Esophagus squamous epithelium (tissue), 5 donors: ENCODE measurements around the gene MADCAM1. TPM values are rescaled to one million over a fixed set of nuclear protein-coding genes. Genes with fewer than 3 reads are reported as not detected.

Experiments
- DNase-seq: peaks from one replicate; lab custom pipeline; 2025; lab: John Stamatoyannopoulos, UW
- H3K27ac ChIP-seq, 4 donors: fragments of 200-600 bp; sonication (generic); one replicate each; pipeline ENCODE4 v1.5.1; 2016 to 2019; ENCODE audit warnings: mild to moderate bottlenecking in 1 of 4
- H3K27me3 ChIP-seq, 4 donors: fragments of 200-600 bp; sonication (generic); 1 replicate in 3 of 4; 2 replicates in 1 of 4; pipeline versions ENCODE4 v1.5.1 to v1.6.0; 2017 to 2021; ENCODE audit warnings: antibody characterized with exemption in 1 of 4
- H3K36me3 ChIP-seq, 3 donors: fragments of 200-600 bp; sonication (generic); one replicate each; pipeline ENCODE4 v1.5.1; 2016 to 2019
- H3K4me1 ChIP-seq, 3 donors: fragments of 200-600 bp; sonication (generic); one replicate each; pipeline ENCODE4 v1.5.1; 2017 to 2019
- H3K4me3 ChIP-seq, 4 donors: fragments of 200-600 bp; sonication (generic); 1 replicate in 3 of 4; 2 replicates in 1 of 4; pipeline ENCODE4 v1.5.1; 2016 to 2019; ENCODE audit warnings: mild to moderate bottlenecking in 2 of 4, moderate library complexity in 1 of 4
- H3K9me3 ChIP-seq, 3 donors: fragments of 200-600 bp; sonication (generic); one replicate each; pipeline ENCODE4 v1.5.1; 2016 to 2019
- CTCF ChIP-seq, 6 experiments: fragments of 450-650 bp in 4 of 6; fragments of 200-600 bp in 2 of 6; sonication (generic) in 2 of 6; IDR thresholded peaks; one replicate each; pipeline ENCODE4 v1.5.1; 2016 to 2019; ENCODE audit warnings: antibody characterized with exemption in 6 of 6, mild to moderate bottlenecking in 4 of 6, moderate library complexity in 4 of 6
- POLR2A ChIP-seq, 4 donors: fragments of 450-650 bp; IDR thresholded peaks; one replicate each; pipeline ENCODE4 v1.6.1; 2017; ENCODE audit warnings: antibody characterized with exemption in 4 of 4, mild to moderate bottlenecking in 4 of 4, moderate library complexity in 3 of 4
- WGBS, 2 donors: methylation state at CpG; one replicate each; pipeline ENCODE4 v1.1.5; 2018; 5-methylcytosine and 5-hydroxymethylcytosine counted together
- intact Hi-C: fragments of 100-400 bp; cut with DNase I; formaldehyde crosslinking; loops from one replicate; pipeline ENCODE4 v1.15.0; 2022
- total RNA-seq, 4 donors: library from RNA; depleted of rRNA; stranded (reverse); fragments of >200 nt; gene quantifications; one replicate each; pipeline ENCODE4 v1.1.0, GENCODE V29; 2016
- donor health status: DM: yes; HTN: yes; CAD: no.

MADCAM1 gene
- total RNA-seq, 4 donors from 2014 or later = 0.19 to 0.40 TPM; not detected in 2

DNA sequence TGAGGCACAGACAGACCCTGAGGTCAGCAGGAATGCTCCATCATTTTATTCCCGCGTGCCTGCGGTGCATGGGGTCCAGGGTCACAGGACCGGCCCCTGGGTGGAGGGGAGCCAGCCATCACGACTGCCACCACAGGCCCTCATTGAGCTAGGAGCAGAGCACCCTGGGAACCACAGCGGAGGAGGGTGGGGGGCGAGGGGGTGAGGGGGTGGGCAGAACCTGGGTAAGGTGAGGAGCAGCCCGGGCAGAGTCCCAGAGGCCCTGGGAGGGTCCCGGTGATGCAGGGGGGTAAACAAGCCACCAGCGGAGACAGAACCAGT, 1.2 kb upstream of the MADCAM1 start:
- WGBS, 2 donors = 20 to 27% methylated on average over 1 to 3 of the region's 10 CpGs
- no peak for DNase-seq
- no peak for TF ChIP-seq POLR2A (IDR thresholded peaks at IDR 0.05)
- TF ChIP-seq CTCF (IDR thresholded peaks at IDR 0.05) = no peak

DNA sequence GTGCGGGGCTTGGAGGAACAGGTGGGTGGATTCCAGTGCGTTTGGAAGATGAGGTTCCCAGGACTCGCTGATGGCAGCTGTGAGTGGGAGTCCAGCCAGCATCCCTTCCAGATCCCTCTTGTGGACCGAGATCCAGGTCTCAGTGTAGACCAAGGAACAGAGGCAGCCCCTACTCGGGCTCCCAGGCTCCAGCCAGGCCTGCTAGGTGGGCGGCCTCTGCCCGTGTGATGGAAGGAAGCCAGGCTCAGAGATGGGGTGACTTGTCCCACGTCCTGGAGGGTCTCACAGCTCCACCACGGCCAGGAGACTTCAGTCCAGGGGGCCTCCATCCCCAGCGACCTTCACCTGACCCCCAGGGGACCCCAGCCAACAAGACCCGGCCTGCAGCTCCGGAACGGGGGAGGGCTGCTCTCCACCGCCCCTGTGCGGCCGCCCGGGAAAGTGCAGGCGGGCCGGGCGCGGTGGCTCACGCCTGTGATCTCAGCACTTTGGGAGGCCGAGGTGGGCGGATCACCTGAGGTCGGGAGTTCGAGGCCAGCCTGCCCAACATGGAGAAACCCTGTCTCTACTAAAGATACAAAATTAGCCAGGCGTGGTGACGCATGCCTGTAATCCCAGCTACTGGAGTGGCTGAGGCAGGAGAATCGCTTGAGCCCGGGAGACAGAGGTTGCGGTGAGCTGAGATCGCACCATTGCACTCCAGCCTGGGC, 729 bp upstream of the MADCAM1 start:
- Histone ChIP-seq H3K27me3 (peaks cover 7 to 59% (median 11%) of the 10 kb centered on the region in 4 donors), H3K4me1 (peaks cover 4 to 38% (median 13%) of the 10 kb centered on the region in 3 donors), H3K9me3 (no peaks in the 10 kb centered on the region), H3K27ac (no peak overlapping the region), H3K36me3 (no peaks in the 10 kb centered on the region), H3K4me3 (no peak overlapping the region)
- 19 to 49% methylated on average over 5 to 7 of the region's 32 CpGs for WGBS, 2 donors
- DNase-seq = no peak
- intact Hi-C loops = no loop called here
- TF ChIP-seq POLR2A (IDR thresholded peaks at IDR 0.05) (no peak), CTCF (IDR thresholded peaks at IDR 0.05) (peak; percentile 30 to 83 (median 58))

More for the DNA sequence above, 1.2 kb upstream of the MADCAM1 start:
- Histone ChIP-seq H3K36me3 (no peaks in the 10 kb centered on the region), H3K27ac (no peak overlapping the region), H3K4me3 (no peak overlapping the region), H3K4me1 (peaks cover 4 to 41% (median 13%) of the 10 kb centered on the region in 3 donors), H3K9me3 (no peaks in the 10 kb centered on the region), H3K27me3 (peaks cover 7 to 57% (median 11%) of the 10 kb centered on the region in 4 donors)
- intact Hi-C loops = no loop called here

- Histone ChIP-seq H3K27me3 (peaks cover 7 to 59% (median 11%) of the 10 kb centered on the region in 4 donors), H3K27ac (no peak overlapping the region), H3K4me3 (no peak overlapping the region), H3K36me3 (no peaks in the 10 kb centered on the region), H3K9me3 (no peaks in the 10 kb centered on the region), H3K4me1 (peaks cover 4 to 38% (median 13%) of the 10 kb centered on the region in 3 donors)
- WGBS, 2 donors = 0% methylated on average over 1 of the region's 18 CpGs; no CpG with 5 or more reads in 1 of the 2 donors
- no peak for TF ChIP-seq CTCF (IDR thresholded peaks at IDR 0.05)
- TF ChIP-seq POLR2A (IDR thresholded peaks at IDR 0.05) = no peak
- intact Hi-C loops = no loop called here
- DNase-seq = no peak
These were observed 700 bp downstream of the MADCAM1 start for GRCh38 chr19:496986-497385.

GRCh38 chr19:497491-497868, 1.2 kb downstream of the MADCAM1 start:
- TF ChIP-seq CTCF (IDR thresholded peaks at IDR 0.05) = no peak
- no peak for TF ChIP-seq POLR2A (IDR thresholded peaks at IDR 0.05)
- Histone ChIP-seq H3K27ac (no peak overlapping the region), H3K27me3 (peaks cover 7 to 59% (median 11%) of the 10 kb centered on the region in 4 donors), H3K4me3 (peak overlapping the region in 2 of 4 donors; percentile 27 to 49), H3K36me3 (no peaks in the 10 kb centered on the region), H3K9me3 (no peaks in the 10 kb centered on the region), H3K4me1 (peaks cover 4 to 38% (median 13%) of the 10 kb centered on the region in 3 donors)
- WGBS, 2 donors = no CpG with 5 or more reads among the region's 36 CpGs
- no peak for DNase-seq
- intact Hi-C loops = no loop called here

GRCh38 chr19:497869-498510, 1.7 kb downstream of the MADCAM1 start:
- Histone ChIP-seq H3K36me3 (no peaks in the 10 kb centered on the region), H3K4me3 (peak overlapping the region in 2 of 4 donors; percentile 27 to 49), H3K4me1 (peaks cover 4 to 38% (median 13%) of the 10 kb centered on the region in 3 donors), H3K27ac (no peak overlapping the region), H3K27me3 (peaks cover 7 to 59% (median 11%) of the 10 kb centered on the region in 4 donors), H3K9me3 (no peaks in the 10 kb centered on the region)
- no peak for DNase-seq
- 13 to 15% methylated on average over 4 to 14 of the region's 50 CpGs for WGBS, 2 donors
- TF ChIP-seq CTCF (IDR thresholded peaks at IDR 0.05) = no peak
- no peak for TF ChIP-seq POLR2A (IDR thresholded peaks at IDR 0.05)
- intact Hi-C loops = no loop called here
